ENCODE data around the gene FBXW8.
A peak's percentile ranks its signal among the peaks of the same experiment; 100 is the strongest.
"Not testable (repeated sequence)": the region's sequence is repeated elsewhere in the genome, so short reads cannot be mapped to it uniquely, and the experiment has no call there.

Gene FBXW8

GRCh38 chr12:117054279-117054678 lies 143.5 kb downstream of the FBXW8 start:
- no peaks in the 10 kb centered on the region for H3K27me3 ChIP-seq (ENCODE audit: insufficient read depth, poor library complexity, severe bottlenecking)
- no peak for TF ChIP-seq SPI1 (IDR thresholded peaks at IDR 0.05; ENCODE audit: borderline replicate concordance, low read depth)
- no peak for TF ChIP-seq POLR2AphosphoS5 (IDR thresholded peaks at IDR 0.05; ENCODE audit: low read depth)
- no peak for TF ChIP-seq CTCF (IDR thresholded peaks at IDR 0.05; ENCODE audit: insufficient read depth, low read length)
- TF ChIP-seq GABPA (IDR thresholded peaks at IDR 0.05; ENCODE audit: low read depth) = no peak
- no peak for TF ChIP-seq REST (IDR thresholded peaks at IDR 0.05; ENCODE audit: insufficient replicate concordance, low read depth)
- H3K4me3 ChIP-seq (replicated peaks; ENCODE audit: insufficient read depth, low read length) = no peak overlapping the region
- DNase-seq (ENCODE audit: low read depth in 1 of 2, low spot score in 1 of 2) = no peak
- peak overlapping the region; percentile 52; the same call in 1 of the 2 replicates for H3K27ac ChIP-seq (replicated peaks)

DNA sequence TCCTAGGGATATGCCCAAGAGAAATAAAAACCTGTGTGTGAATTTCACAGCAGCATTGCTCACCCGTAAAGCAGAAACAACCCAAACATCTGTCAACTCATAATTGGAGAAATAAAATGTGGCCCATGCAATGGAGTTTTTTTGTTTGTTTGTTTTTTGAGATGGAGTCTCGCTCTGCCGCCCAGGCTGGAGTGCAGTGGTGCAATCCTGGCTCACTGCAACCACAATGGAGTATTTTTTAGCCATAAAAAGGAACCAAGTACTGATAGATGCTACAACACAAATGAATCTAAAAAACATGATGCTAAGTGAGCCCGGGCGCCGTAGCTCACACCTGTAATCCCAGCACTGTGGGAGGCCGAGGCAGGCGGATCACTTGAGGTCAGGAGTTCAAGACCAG lies 146.9 kb downstream of the FBXW8 start:
- peak overlapping the region; percentile 32 for H3K27ac ChIP-seq (replicated peaks)
- not testable (repeated sequence) for H3K27me3 ChIP-seq (ENCODE audit: insufficient read depth, poor library complexity, severe bottlenecking); H3K4me3 ChIP-seq (replicated peaks; ENCODE audit: insufficient read depth, low read length)
- DNase-seq (ENCODE audit: low read depth in 1 of 2, low spot score in 1 of 2) = peak in 1 of 2 experiments; percentile 40

DNA sequence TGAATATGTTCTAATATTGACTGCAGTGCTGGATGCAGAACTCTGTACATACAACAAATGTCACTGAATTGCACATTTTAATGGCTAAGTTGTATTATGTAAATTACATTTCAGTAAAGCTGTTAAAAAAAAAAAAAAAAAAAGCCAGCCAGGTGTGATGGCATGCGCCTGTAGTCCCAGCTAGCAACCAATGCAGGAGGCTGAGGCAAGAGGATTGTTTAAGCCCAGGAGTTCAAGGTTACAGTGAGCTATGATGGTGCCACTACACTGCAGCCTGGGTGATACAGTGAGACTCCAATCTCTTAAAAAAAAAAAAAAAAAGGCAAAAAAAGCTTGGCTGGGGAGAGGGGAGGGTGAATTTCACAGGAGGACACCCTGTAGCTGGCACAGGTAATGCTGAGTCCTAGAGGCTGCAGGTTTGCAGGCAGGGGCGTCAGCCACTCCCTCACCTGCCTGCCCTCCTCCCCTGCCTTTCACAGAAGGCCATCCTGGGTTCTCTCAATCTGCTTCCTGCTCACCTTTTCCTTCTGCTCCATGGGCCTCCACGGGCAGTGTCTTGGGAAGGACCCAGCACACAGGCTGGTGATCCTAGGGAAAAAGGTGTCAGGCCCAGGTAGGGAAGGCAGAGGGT lies 147.8 kb downstream of the FBXW8 start:
- Histone ChIP-seq H3K27me3 (ENCODE audit: insufficient read depth, poor library complexity, severe bottlenecking) (no peaks in the 10 kb centered on the region), H3K27ac (replicated peaks) (peak overlapping the region; percentile 91), H3K4me3 (replicated peaks; ENCODE audit: insufficient read depth, low read length) (no peak overlapping the region)
- TF ChIP-seq REST (IDR thresholded peaks at IDR 0.05; ENCODE audit: insufficient replicate concordance, low read depth) = no peak
- TF ChIP-seq SPI1 (IDR thresholded peaks at IDR 0.05; ENCODE audit: borderline replicate concordance, low read depth) = no peak
- TF ChIP-seq CTCF (IDR thresholded peaks at IDR 0.05; ENCODE audit: insufficient read depth, low read length) = no peak
- no peak for TF ChIP-seq GABPA (IDR thresholded peaks at IDR 0.05; ENCODE audit: low read depth)
- no peak for TF ChIP-seq POLR2AphosphoS5 (IDR thresholded peaks at IDR 0.05; ENCODE audit: low read depth)
- DNase-seq (ENCODE audit: low read depth in 1 of 2, low spot score in 1 of 2) = no peak

DNA sequence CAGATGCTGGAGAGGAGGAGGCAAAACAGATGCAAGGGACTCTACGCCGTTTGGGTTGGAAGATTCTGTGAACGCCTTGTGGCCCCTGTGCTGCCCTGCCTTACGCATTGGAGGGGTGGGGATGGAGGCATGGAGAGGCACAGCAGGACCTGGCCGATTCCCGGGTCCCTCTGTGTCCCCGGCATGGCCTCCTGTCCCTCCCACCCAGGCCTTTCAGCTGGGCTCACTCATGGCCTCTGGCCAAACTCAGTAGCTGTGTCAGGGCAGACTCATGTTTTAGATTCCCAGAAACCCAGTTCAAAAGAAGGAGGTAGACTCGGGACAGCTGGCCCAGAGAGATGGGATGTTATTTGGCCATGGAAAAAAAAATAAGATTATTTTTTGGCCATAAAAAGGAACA lies 148.4 kb downstream of the FBXW8 start:
- TF ChIP-seq CTCF (IDR thresholded peaks at IDR 0.05; ENCODE audit: insufficient read depth, low read length) (no peak), SPI1 (IDR thresholded peaks at IDR 0.05; ENCODE audit: borderline replicate concordance, low read depth) (no peak), GABPA (IDR thresholded peaks at IDR 0.05; ENCODE audit: low read depth) (no peak), POLR2AphosphoS5 (IDR thresholded peaks at IDR 0.05; ENCODE audit: low read depth) (no peak), REST (IDR thresholded peaks at IDR 0.05; ENCODE audit: insufficient replicate concordance, low read depth) (no peak)
- Histone ChIP-seq H3K27me3 (ENCODE audit: insufficient read depth, poor library complexity, severe bottlenecking) (no peaks in the 10 kb centered on the region), H3K4me3 (replicated peaks; ENCODE audit: insufficient read depth, low read length) (no peak overlapping the region), H3K27ac (replicated peaks) (peak overlapping the region; percentile 91)
- no peak for DNase-seq (ENCODE audit: low read depth in 1 of 2, low spot score in 1 of 2)

All from HL-60 (cell line).